Endodermal cell (in vitro differentiated cells): ENCODE results near the gene NFIA. TPM values are rescaled to one million over a fixed set of nuclear protein-coding genes. Genes with fewer than 3 reads are reported as not detected.

Experiments used
- DNase-seq: peaks from one replicate; pipeline ENCODE4 v3.0.0-alpha.2; 2017
- H3K27ac ChIP-seq: 2 replicates; pipeline ENCODE4 v1.5.1; 2013; ENCODE audit warnings: mild to moderate bottlenecking, low read depth, low read length, moderate library complexity
- H3K27me3 ChIP-seq: 2 replicates; pipeline ENCODE4 v1.6.1; 2013; ENCODE audit warnings: mild to moderate bottlenecking, low read length, moderate library complexity; ENCODE audit not compliant: insufficient read depth, control insufficient read depth, poor library complexity, severe bottlenecking
- H3K36me3 ChIP-seq: 2 replicates; pipeline ENCODE4 v1.7.0; 2013; ENCODE audit warnings: mild to moderate bottlenecking, low read length, moderate library complexity; ENCODE audit not compliant: control insufficient read depth, insufficient read depth
- H3K4me1 ChIP-seq: one replicate; pipeline ENCODE4 v1.7.0; 2013; ENCODE audit warnings: low read length; ENCODE audit not compliant: control insufficient read depth, insufficient read depth
- H3K4me3 ChIP-seq: 2 replicates; pipeline ENCODE4 v1.5.1; 2013; ENCODE audit warnings: mild to moderate bottlenecking, low read length, moderate library complexity
- H3K9ac ChIP-seq: 2 replicates; pipeline ENCODE4 v1.6.1; 2013; ENCODE audit warnings: mild to moderate bottlenecking, low read length, moderate library complexity; ENCODE audit not compliant: poor library complexity, severe bottlenecking; ENCODE audit errors: extremely low read depth
- H3K9me3 ChIP-seq: 2 replicates; pipeline ENCODE4 v1.6.1; 2013; ENCODE audit warnings: mild to moderate bottlenecking, low read length, moderate library complexity; ENCODE audit not compliant: control insufficient read depth
- H3K27ac Mint-ChIP-seq: 2 replicates; pipeline ENCODE4 v1.8.0; 2020; ENCODE audit warnings: mixed read lengths
- H3K27me3 Mint-ChIP-seq: 2 replicates; pipeline ENCODE4 v1.8.0; 2021; ENCODE audit warnings: mild to moderate bottlenecking, mixed read lengths; ENCODE audit not compliant: insufficient read depth
- H3K36me3 Mint-ChIP-seq: 2 replicates; pipeline ENCODE4 v1.8.0; 2020; ENCODE audit warnings: low read depth, mixed read lengths
- H3K4me1 Mint-ChIP-seq: 2 replicates; pipeline ENCODE4 v1.8.0; 2020; ENCODE audit warnings: mixed read lengths
- H3K4me3 Mint-ChIP-seq: 2 replicates; pipeline ENCODE4 v1.8.0; 2020; ENCODE audit warnings: mild to moderate bottlenecking, moderate library complexity, mixed read lengths
- H3K9me3 Mint-ChIP-seq: 2 replicates; pipeline ENCODE4 v1.8.0; 2020; ENCODE audit warnings: mild to moderate bottlenecking, mixed read lengths
- WGBS, 2 experiments: methylation state at CpG; one replicate each; pipeline versions ENCODE4 v1.1.5 to v1.1.7; 2013; ENCODE audit warnings: missing lambda C conversion rate in 2 of 2, mixed read lengths in 1 of 2; ENCODE audit not compliant: insufficient coverage in 1 of 2, insufficient read length in 1 of 2; 5-methylcytosine and 5-hydroxymethylcytosine counted together
- total RNA-seq, 2 donors: library from RNA; stranded (reverse); fragmentation: NEBNext Ultra II Directional in 1 of 2; extraction: Animal tissue kit (Norgen Biotek cat#: 25700) in 1 of 2; gene quantifications; 2 replicates in 1 of 2; 3 replicates in 1 of 2; pipeline ENCODE4 v1.2.1, GENCODE V29; 2021
- TF ChIP-seq, protein P1 (sequence below): fragments of 200-600 bp; sonication (generic); conservative IDR thresholded peaks from 2 replicates; pipeline ENCODE4 v1.5.0; 2021; ENCODE audit warnings: antibody characterized with exemption, mild to moderate bottlenecking

NFIA gene
- total RNA-seq, 2 donors from 2014 or later = 2.3 to 3.8 TPM

DNA sequence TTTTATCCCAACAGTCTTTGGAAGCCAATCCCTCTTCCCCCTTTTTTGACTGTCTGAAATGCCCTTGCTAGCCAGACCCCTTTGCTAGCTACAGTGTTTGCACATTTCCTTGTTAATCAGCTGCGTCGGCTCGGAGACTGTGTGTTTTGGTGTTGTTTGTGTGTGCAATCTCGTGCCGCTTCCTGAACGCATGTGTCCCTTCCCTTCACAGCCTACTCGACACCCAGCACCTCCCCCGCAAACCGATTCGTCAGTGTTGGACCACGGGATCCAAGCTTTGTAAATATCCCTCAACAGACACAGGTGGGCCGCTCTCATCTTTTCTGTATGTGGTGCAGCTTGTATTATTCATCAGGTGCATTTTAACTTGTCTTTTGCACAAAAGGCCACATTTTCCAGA is 343.9 kb downstream of the NFIA start:
- 90 to 91% methylated on average over 4 to 12 of the region's 12 CpGs for WGBS, 2 experiments
- H3K36me3 ChIP-seq = no peaks in the 10 kb centered on the region
- Mint-ChIP-seq H3K4me1 (no peaks in the 10 kb centered on the region), H3K36me3 (no peaks in the 10 kb centered on the region), H3K4me3 (no peak overlapping the region), H3K27me3 (peaks cover 4% of the 10 kb centered on the region), H3K27ac (no peak overlapping the region), H3K9me3 (no peaks in the 10 kb centered on the region)
- no peaks in the 10 kb centered on the region for H3K9me3 ChIP-seq
- no peak overlapping the region for H3K27ac ChIP-seq
- no peaks in the 10 kb centered on the region for H3K27me3 ChIP-seq
- H3K4me3 ChIP-seq = no peak overlapping the region
- no peaks in the 10 kb centered on the region for H3K4me1 ChIP-seq
- TF ChIP-seq, protein P1, sequence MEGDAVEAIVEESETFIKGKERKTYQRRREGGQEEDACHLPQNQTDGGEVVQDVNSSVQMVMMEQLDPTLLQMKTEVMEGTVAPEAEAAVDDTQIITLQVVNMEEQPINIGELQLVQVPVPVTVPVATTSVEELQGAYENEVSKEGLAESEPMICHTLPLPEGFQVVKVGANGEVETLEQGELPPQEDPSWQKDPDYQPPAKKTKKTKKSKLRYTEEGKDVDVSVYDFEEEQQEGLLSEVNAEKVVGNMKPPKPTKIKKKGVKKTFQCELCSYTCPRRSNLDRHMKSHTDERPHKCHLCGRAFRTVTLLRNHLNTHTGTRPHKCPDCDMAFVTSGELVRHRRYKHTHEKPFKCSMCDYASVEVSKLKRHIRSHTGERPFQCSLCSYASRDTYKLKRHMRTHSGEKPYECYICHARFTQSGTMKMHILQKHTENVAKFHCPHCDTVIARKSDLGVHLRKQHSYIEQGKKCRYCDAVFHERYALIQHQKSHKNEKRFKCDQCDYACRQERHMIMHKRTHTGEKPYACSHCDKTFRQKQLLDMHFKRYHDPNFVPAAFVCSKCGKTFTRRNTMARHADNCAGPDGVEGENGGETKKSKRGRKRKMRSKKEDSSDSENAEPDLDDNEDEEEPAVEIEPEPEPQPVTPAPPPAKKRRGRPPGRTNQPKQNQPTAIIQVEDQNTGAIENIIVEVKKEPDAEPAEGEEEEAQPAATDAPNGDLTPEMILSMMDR = no peak
- H3K9ac ChIP-seq = no peak overlapping the region
- no peak for DNase-seq

DNA sequence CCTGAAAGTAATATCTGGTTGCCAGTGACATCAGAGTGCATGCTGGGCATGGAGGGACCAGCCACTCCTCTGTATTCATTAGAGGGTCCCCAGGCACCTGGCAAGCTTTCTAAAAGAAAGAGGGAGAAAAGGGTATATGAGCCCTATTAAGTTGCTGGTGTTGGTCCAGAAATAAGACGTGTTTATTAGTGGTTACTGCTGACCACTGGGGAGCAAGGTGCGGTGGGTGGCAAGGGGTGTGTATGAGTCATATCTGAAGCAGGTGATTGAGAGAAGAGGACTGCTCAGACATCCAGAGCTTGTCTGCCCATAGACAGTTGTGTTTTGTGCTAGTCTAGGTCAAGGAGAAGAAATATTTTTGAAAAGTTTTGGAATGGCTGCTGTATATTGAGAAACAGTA is 344.5 kb downstream of the NFIA start:
- Mint-ChIP-seq H3K27ac (no peak overlapping the region), H3K36me3 (no peaks in the 10 kb centered on the region), H3K9me3 (no peaks in the 10 kb centered on the region), H3K27me3 (peaks cover 5% of the 10 kb centered on the region), H3K4me1 (no peaks in the 10 kb centered on the region), H3K4me3 (no peak overlapping the region)
- TF ChIP-seq, protein P1 = no peak
- Histone ChIP-seq H3K9ac (no peak overlapping the region), H3K27me3 (no peaks in the 10 kb centered on the region), H3K36me3 (no peaks in the 10 kb centered on the region), H3K27ac (no peak overlapping the region), H3K9me3 (no peaks in the 10 kb centered on the region), H3K4me3 (no peak overlapping the region), H3K4me1 (no peaks in the 10 kb centered on the region)
- DNase-seq = no peak
- WGBS, 2 experiments = 90 to 93% methylated on average over 2 of the region's 2 CpGs

DNA sequence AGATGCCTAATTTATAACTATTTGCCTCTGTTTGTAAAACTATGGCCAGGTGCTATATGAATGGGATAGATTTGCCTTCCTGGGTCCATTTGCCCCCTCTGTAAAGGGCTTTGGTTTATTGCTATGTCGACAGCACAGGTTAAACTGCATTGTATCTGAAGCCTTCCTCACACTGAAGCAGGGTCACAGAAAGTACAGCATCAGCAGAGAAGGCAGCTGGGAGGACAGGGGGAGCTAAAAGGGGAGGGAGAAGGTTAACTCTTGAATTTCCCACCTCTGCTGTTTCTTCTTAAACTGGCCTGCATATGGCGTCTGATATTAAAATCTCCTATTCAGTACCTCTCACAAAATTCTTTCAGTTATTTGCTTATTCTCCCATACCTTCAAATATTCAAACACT is 345.1 kb downstream of the NFIA start:
- Histone ChIP-seq H3K27me3 (no peaks in the 10 kb centered on the region), H3K36me3 (no peaks in the 10 kb centered on the region), H3K27ac (no peak overlapping the region), H3K9ac (no peak overlapping the region), H3K9me3 (no peaks in the 10 kb centered on the region), H3K4me1 (no peaks in the 10 kb centered on the region), H3K4me3 (no peak overlapping the region)
- no peaks in the 10 kb centered on the region for H3K9me3 Mint-ChIP-seq
- 85% methylated on average over 2 of the region's 2 CpGs; no CpG with 5 or more reads in 1 of the 2 experiments for WGBS, 2 experiments
- no peak overlapping the region for H3K27ac Mint-ChIP-seq
- no peaks in the 10 kb centered on the region for H3K4me1 Mint-ChIP-seq
- H3K27me3 Mint-ChIP-seq = peaks cover 9% of the 10 kb centered on the region
- no peaks in the 10 kb centered on the region for H3K36me3 Mint-ChIP-seq
- TF ChIP-seq, protein P1 = no peak
- no peak overlapping the region for H3K4me3 Mint-ChIP-seq
- no peak for DNase-seq
